K562 (cell line): Measurements from ENCODE around the gene LAMA2. TPM values are rescaled to one million over a fixed set of nuclear protein-coding genes. Genes with fewer than 3 reads are reported as not detected.

Experiments used
- EGR1 ChIP-seq: fragments of 450-650 bp; conservative IDR thresholded peaks from 2 replicates; pipeline ENCODE4 v1.6.1; 2017; ENCODE audit warnings: mild to moderate bottlenecking
- HCFC1 ChIP-seq: IDR thresholded peaks from 2 replicates; pipeline ENCODE4 v1.6.1; 2012; ENCODE audit warnings: low read depth, low read length, improper control_type of control experiment
- PCBP2 ChIP-seq: fragments of 200-400 bp; formaldehyde crosslinking; IDR thresholded peaks from 2 replicates; pipeline ENCODE4 v1.6.1; 2018; ENCODE audit warnings: low read length, low read depth, mild to moderate bottlenecking, moderate library complexity; ENCODE audit not compliant: poor library complexity, severe bottlenecking
- PHF8 ChIP-seq: fragments of 200-600 bp; sonication (generic); IDR thresholded peaks from 2 replicates; pipeline ENCODE4 v1.6.1; 2012; ENCODE audit warnings: mixed run types, mild to moderate bottlenecking, inconsistent platforms, low read length, moderate library complexity, borderline replicate concordance
- ZBTB11 ChIP-seq, 3 experiments: fragments of 200-800 bp in 1 of 3; fragments of 250-450 bp in 1 of 3; fragments of 450-650 bp in 1 of 3; sonication (Bioruptor Pico) in 1 of 3; sonication (Bioruptor generic) in 1 of 3; formaldehyde crosslinking in 1 of 3; IDR thresholded peaks; 2 replicates each; pipeline versions ENCODE4 v1.6.1 to v1.8.0; 2016 to 2022; ENCODE audit warnings: mild to moderate bottlenecking in 2 of 3, missing genetic modification characterization in 2 of 3, missing compliant biosample characterization in 1 of 3, moderate library complexity in 1 of 3
- ZMIZ1 ChIP-seq, 2 experiments: fragments of 150-350 bp in 1 of 2; IDR thresholded peaks; 2 replicates each; pipeline ENCODE4 v1.6.1; 2012 to 2016; ENCODE audit warnings: low read depth in 2 of 2, low read length in 2 of 2, mild to moderate bottlenecking in 1 of 2, moderate library complexity in 1 of 2
- ZNF507 ChIP-seq: conservative IDR thresholded peaks from 2 replicates; pipeline ENCODE4 v1.6.1; 2017; ENCODE audit warnings: missing genetic modification characterization, missing compliant biosample characterization
- polyA plus RNA-seq, 8 experiments: library from polyadenylated mRNA; depleted of rRNA in 4 of 8; stranded (reverse) in 5 of 8; unstranded in 3 of 8; fragments of >200 nt; fragmentation: Nextera tagmentation in 2 of 8; fragmentation: Illumina TruSeq in 1 of 8; extraction: Ambion mirVana in 2 of 8; extraction: Trizol in 1 of 8; gene quantifications; 2 replicates each; pipeline versions ENCODE4 v1.2.1 to v1.2.3, GENCODE V29; 2011 to 2014; ENCODE audit warnings: inconsistent platforms in 1 of 8, missing spikeins in 1 of 8
- total RNA-seq, 7 experiments: library from RNA; depleted of rRNA in 6 of 7; stranded (reverse); fragments of >200 nt in 6 of 7; fragmentation: Illumina TruSeq in 2 of 7; extraction: Trizol in 2 of 7; gene quantifications; 2 replicates each; pipeline versions ENCODE4 v1.2.1 to v1.2.3, GENCODE V29; 2011 to 2021; ENCODE audit warnings: low replicate concordance in 1 of 7
- TF ChIP-seq, protein P1 (sequence below): sonication (generic); formaldehyde crosslinking; IDR thresholded peaks from 2 replicates; pipeline ENCODE4 v1.4.0; 2020; ENCODE audit warnings: mild to moderate bottlenecking, missing genetic modification reagents

LAMA2 gene
- total and polyA plus RNA-seq, 9 of the 15 experiments (the other 6 are each of a cell fraction or from before 2014, with no cell fraction given), result 0.04 to 1.5 (median 0.36) TPM

GRCh38 chr6:129489215-129489765, 606.4 kb downstream of the LAMA2 start (continued):
- TF ChIP-seq ZBTB11 (CRISPR knock-in tag; IDR thresholded peaks at IDR 0.05) (no peak), PHF8 (no peak), HCFC1 (no peak), PCBP2 (no peak), ZMIZ1 (IDR thresholded peaks at IDR 0.05; ENCODE audit: low read depth in 2 of 2, low read length in 2 of 2) (no peak), EGR1 (no peak), ZNF507 (tag) (no peak)
- TF ChIP-seq, protein P1, sequence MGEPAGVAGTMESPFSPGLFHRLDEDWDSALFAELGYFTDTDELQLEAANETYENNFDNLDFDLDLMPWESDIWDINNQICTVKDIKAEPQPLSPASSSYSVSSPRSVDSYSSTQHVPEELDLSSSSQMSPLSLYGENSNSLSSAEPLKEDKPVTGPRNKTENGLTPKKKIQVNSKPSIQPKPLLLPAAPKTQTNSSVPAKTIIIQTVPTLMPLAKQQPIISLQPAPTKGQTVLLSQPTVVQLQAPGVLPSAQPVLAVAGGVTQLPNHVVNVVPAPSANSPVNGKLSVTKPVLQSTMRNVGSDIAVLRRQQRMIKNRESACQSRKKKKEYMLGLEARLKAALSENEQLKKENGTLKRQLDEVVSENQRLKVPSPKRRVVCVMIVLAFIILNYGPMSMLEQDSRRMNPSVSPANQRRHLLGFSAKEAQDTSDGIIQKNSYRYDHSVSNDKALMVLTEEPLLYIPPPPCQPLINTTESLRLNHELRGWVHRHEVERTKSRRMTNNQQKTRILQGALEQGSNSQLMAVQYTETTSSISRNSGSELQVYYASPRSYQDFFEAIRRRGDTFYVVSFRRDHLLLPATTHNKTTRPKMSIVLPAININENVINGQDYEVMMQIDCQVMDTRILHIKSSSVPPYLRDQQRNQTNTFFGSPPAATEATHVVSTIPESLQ (CRISPR knock-in tag), result no peak
